NK-92 (cell line): ENCODE measurements around the gene ATP1B3.
"Not testable (repeated sequence)": the region's sequence is repeated elsewhere in the genome, so short reads cannot be mapped to it uniquely, and the experiment has no call there.

Source experiments
- DNase-seq: peaks from one replicate; lab custom pipeline; 2025; ENCODE audit not compliant: unreplicated experiment; lab: John Stamatoyannopoulos, UW

Gene ATP1B3

DNA sequence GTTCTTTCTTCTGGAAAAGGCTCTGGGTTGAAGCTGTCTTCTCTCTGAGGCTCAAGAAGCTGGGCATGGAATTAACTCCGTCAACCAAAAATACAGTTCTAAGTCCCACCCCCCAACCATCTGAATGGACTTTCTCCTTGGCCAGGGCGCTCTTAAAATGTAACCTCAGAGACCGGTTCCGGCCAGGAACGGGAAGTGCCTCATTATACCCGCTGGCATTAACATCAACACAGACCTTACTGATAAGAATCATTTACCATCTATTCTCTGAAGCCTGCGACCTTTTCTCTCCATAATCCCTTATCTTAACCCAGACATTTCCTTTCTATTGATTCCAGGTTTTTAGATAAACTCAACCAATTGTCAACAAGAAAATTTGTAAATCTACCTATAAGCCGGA, 64.7 kb downstream of the ATP1B3 start:
- no peak for DNase-seq

DNA sequence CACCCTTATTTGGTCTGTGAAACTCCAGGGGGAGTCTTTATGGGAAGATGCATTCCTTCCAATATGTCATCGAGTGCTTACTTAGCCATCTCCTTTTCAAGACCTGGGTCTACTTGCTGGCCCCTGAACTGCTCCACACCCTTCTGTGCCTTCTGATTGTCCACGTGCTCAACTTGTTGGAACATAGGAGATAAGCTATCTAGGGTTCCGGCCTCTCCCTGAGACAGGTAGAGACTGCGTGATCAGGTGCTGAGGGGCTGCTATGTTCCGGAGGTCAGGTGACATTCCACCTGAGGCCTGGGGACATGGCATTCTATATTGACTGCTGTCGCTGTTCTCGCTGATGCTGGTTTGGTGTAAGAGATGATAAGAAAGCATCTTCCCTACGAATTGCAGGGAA, 65.6 kb downstream of the ATP1B3 start:
- DNase-seq: no peak

DNA sequence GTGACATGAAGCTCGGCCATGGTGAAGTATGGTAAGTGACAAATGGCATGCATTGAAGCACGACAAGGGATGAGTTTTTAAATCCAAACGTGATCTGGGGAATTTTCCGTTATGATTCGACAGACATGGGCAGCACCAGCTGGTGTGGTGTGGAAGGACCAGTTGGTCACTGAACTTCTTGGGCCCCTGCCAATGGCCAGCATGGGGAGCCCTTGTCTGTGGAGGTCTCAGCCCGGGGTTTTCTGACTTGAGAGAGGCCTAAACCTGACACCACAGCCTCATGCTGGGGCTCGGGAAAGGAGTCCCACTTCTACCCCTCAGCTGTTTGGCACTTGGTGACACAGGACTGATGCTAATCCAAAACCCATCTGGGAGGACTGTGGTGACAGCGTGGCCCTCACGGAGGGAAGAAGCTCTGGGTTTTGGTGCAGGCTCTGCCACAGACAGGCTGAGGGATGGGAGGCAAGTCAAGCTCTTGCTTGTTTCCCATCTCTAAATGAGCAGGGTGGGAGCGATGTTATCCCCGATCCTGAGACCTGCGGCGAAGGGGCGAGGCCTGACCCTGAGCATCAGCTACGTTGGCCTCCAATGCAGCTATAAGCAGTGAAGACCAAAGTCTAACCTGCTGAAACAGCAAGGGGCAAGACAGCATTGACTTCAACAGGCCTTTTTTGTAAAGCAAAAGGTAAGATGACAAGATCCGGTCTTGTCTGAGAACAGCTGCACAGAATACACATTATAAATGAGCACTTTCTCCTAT, 69.5 kb downstream of the ATP1B3 start:
- no peak for DNase-seq

DNA sequence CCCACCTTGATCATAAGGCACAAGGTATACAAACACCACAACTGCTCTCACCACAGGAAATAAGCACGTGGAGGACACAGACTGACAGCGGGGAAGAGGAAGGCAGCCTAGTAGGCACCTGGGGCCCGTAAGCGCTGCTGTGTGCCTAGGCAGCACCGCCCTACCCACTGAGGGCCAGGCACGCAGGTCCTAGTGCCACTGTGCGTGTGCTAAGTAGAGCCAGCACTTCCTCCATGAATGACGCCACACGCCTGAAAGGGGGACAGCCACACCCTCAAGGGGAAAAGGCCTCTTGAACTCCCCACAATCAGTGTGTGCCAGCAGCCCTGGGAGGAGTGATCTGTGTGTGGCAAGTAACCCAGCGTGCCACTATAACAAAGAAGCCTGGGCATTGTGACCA, 73.0 kb downstream of the ATP1B3 start:
- DNase-seq: no peak

DNA sequence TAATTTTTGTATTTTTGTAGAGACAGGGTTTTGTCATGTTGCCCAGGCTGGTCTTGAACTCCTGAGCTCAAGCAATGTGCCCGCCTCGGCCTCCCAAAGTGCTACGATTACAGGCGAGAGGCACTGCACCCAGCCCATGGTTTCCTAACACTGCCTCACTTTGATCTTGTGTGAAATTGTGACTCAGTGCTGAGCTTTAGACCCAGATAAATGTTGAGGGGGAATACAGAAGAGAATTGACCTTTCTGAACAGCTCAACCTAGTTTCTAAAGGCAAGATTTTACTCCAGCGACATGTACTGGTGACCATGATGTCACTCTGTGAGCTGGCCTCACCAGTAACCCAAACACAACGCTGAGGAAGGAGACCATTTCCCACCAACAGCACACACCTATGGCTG, 73.5 kb downstream of the ATP1B3 start:
- DNase-seq: no peak

DNA sequence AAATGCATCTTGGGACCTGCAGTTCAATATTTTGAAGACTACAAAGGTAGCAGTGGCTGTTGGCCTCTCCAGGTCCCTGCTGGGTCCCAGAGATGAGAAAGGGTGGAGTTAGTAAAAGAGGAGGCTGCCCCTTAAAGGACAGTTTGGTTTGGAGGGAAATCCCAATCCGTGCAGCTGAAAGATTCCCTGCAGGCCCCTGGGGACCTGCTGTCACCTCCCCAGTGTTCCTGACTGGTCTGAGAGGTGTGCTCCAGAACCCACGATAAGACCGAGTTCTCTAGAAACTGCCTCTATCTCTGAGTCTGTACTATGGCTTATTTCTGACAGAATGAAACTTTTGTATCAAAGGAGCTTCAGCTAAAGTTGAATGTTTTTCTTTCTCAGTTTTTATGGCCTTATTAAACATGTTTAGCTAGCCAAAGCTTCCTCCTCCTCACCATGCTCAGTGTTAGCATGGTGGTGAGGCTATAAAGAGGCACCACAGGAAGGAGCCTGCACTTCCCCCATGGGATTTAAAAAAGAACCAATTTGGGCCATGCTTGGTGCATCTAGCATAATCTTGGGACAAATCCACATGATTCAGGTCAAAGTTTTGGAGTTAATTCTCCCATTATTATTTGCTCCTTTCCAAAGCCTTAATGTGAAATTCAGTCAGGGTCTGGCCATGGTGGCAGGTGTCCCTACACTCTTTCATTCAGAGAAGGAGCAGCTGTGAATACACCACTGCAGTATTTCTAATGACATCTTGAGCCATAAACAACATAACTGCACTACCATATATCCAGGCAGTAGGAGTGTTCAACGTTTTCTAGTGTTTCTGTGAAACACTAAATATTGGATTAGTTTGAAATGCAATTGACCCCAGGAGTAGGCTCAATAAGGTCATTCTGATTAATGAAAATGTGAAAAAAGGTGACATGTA, 74.4 kb downstream of the ATP1B3 start:
- DNase-seq: no peak

DNA sequence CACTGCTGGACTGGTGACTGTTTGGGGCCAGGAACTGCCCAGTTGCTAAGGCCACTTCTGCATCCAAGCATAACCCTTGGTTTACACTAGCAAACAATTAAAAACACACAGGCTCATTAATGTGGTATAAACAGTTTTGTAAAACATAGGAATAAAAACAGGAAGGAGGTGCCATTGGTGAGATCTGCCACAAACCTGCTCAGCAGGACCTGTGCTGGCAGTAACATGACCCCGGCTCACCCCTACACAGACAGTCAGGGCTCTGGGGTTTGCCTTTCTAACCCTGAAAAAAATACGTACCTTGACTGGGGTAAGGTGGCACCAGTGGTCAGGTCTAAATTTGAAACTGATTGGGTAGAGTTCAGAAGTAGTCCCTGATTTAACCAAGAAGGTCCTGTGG, 76.2 kb downstream of the ATP1B3 start:
- DNase-seq: no peak

DNA sequence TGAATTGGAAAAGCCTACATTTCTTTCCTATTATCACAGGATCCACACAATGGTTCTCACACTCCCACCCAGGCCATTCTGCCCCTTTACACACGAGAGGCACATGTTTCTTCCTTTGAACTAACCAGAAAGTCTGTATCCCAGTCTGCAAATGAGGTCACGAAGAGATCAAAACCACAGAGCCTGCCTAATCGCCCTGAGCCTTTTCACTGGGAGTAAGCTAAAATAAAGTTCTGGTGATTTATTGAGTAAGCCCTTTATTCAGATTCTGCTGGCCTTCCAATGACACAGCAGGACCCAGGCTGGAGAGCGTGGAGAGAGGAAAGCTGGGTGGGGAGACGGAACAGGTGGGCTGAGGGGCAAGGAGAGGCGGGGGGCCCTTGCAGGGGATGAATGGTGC, 78.7 kb downstream of the ATP1B3 start:
- DNase-seq: no peak

DNA sequence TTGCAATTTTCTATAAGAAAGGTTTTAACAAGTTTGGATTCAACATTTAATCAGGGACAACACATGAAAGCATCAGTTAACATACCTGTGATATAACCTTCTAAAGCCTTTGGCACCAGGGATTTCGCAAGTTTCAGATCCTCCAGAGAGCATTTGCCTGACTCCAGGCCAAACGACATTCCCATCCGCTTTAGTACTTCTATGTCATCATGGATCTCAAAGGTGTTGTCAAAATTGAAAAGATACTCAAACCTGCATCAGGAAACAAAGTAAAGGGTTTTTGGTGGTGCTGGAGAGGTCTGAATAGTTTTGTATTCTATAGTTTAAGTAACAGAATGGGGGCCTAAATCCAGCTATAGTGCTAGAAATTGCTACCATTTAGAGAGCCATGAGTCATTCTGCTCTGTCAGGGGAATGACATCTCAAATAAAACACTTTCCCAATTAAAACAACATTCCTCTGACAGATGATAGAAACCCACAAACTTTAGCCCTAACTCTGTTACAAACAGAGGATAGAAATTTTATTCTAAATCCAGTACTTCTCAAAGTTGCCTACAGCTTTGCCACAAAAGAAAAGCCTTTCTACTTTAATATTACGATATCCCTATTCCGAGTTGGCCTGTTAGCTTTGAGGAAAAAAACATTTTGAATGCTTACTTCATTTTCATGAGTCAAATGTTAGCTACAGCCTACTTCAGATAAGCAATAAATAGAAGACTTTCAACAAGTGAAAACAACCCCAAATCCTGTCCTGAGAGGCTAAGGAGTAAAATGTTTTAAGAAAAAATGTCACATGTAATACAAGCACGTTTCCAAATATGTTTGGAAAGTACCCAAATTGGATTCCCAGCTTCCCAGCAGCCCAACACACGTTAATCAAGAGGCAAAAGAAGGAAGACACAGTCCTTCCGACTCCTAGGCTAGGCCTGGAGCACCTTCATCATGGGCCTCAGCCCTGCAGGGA, 83.4 kb downstream of the ATP1B3 start:
- no peak for DNase-seq

DNA sequence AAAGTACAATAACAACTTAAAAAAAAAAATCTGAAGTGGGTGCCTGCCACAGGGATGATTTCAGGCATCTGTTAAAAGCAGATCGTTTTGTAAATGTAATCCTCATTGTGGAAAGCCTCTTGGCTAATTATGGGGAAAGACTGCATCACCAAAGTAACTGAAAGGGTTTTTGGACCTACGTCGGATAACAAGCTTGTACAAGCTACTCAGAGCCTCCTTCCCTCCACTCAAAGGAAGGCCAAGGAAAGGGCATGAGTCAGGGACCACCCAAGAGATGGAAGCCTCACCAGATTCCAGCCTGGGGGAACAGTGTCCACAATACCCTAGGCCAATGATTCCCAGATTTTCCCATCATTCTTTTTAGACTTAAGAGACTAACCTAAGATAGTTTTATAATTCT, 84.3 kb downstream of the ATP1B3 start:
- DNase-seq: no peak

DNA sequence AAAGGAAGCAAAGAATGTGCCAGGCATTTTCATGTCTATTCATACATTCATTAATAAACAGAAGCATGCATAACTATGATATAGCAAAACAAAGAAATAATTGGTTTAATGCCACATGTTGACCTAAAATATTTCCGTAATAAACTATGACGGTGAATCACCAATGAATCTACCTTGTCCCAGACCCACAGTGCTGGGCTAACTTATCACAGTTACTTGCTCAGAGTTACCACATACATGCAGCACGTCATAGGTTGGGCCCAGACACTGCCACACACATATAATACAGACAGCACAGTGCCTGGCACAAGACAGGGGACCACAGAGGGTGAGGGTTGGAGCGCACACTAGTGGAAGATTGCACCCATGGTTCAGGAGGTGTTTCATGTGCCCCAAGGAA, 86.9 kb downstream of the ATP1B3 start:
- no peak for DNase-seq

DNA sequence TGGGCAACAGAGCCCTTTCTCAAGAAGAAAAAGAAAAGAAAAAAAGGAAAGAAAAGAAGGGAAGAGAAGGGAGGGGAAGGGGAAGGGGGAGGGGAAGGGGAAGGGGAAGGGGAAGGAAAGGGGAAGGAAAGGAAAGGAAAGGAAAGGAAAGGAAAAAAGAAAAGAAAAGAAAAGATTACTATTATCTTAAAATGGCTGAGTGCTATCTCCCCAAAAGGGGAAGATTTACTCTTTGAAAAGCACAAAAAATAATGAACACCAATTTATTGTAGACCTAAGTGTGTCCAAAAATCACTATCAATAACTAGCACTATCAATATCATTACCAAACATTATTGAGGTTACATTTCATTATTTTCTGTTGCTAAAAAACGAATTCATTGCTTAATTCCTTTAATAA, 89.0 kb downstream of the ATP1B3 start:
- no peak for DNase-seq

DNA sequence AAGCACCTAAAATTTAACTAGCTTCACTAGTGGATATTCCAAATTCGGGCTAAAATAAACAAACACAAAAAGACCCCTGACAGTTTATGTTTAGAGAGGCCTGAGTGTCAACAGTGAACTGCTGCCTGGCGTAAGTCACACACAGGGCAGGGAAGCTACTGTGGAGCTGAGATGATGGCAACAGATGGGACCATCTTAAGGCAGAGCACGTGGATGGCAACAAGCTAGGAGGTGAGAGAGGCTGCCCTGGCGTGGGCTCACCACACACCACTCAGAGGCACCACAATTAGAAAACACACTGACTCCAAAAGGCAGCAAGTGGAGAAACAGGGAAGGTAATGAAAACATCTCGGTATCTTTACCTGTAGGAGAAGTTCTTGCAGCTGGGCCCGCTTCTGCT, 93.3 kb downstream of the ATP1B3 start:
- no peak for DNase-seq

DNA sequence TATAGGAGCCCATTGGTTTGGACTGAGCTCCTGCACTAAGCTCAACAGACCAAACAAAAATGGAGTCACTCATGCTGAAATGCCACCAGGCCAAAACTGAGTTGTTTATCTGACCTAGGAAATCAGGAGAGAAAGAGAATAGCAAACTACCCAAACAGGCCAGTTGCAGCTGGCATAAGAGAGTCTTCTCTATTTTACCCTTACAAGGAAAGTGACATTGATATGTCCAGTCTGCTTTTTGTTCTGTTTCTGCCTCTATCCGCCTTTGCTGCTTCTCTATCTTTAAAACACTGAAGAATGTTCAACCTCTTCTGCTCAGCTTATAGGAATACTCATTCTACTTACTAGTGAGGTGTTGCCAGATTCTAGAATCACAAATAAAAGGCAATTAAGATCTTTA, 95.1 kb downstream of the ATP1B3 start:
- no peak for DNase-seq

DNA sequence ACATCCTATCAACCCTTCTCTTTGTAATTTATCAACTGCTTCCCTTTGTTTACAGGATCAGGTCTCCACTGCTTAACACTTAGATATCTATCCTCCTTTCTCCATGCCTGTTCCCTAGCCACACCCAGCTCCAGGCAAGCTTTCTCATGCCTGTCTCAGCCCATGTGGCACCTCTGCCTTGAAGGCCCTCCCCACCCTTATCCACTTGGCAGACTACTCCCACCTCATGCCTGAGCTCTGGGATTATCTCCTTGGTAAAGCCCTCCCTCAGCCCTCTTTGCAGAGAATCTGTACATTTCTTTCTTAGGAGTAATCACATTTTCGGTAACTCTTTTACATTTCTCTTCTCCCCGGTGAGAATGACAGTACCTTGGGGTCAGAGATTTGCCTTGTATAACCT, 96.0 kb downstream of the ATP1B3 start:
- no peak for DNase-seq

DNA sequence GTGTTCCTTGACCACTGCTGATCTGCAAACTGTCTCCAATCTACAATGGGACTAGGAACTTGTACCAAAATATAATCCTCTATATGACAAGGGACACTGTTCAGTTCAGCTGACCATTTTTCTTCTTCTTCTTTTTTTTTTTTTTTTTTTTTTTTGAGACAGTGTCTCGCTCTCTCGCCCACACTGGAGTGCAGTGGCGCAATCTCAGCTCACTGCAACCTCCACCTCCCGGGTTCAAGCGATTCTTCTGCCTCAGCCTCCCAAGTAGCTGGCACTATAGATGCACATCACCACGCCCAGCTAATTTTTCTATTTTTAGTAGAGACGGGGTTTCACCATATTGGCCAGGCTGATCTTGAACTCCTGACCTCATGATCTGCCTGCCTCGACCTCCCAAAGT, 98.3 kb downstream of the ATP1B3 start:
- not testable (repeated sequence) for DNase-seq
